OCI-LY7 (cell line): ENCODE measurements around the gene DDR1.

ENCODE experiments used
- CTCF ChIP-seq: fragments of 200-600 bp; sonication (generic); conservative IDR thresholded peaks from 2 replicates; pipeline ENCODE4 v1.5.1; 2014; ENCODE audit warnings: mild to moderate bottlenecking, antibody characterized with exemption, low read length, moderate library complexity, mixed read lengths
- EZH2phosphoT487 ChIP-seq: fragments of 200-600 bp; sonication (generic); IDR thresholded peaks from 2 replicates; pipeline ENCODE4 v1.6.1; 2018; ENCODE audit warnings: low read depth, borderline replicate concordance, mild to moderate bottlenecking, mixed run types, antibody characterized with exemption, low read length, moderate library complexity, mixed read lengths

- TF ChIP-seq CTCF (no peak), EZH2phosphoT487 (no peak)
Observed at GRCh38 chr6:30913721-30914075, 29.4 kb downstream of the DDR1 start.
